Peyer's patch (tissue), 4 donors: ENCODE measurements around the gene SOX30.

Source experiments
- POLR2A ChIP-seq, 2 donors: fragments of 450-650 bp; IDR thresholded peaks; one replicate each; pipeline ENCODE4 v1.5.1; 2017; ENCODE audit warnings: antibody characterized with exemption in 2 of 2, mild to moderate bottlenecking in 2 of 2, moderate library complexity in 2 of 2
- TF ChIP-seq, protein P1 (sequence below), 6 experiments: fragments of 450-650 bp in 4 of 6; fragments of 200-600 bp in 2 of 6; sonication (generic) in 1 of 6; IDR thresholded peaks; one replicate each; pipeline ENCODE4 v1.5.1; 2017 to 2019; ENCODE audit warnings: antibody characterized with exemption in 6 of 6, mild to moderate bottlenecking in 3 of 6, moderate library complexity in 1 of 6

GRCh38 chr5:157581901-157582300 lies 70.3 kb downstream of the SOX30 start:
- TF ChIP-seq, protein P1, sequence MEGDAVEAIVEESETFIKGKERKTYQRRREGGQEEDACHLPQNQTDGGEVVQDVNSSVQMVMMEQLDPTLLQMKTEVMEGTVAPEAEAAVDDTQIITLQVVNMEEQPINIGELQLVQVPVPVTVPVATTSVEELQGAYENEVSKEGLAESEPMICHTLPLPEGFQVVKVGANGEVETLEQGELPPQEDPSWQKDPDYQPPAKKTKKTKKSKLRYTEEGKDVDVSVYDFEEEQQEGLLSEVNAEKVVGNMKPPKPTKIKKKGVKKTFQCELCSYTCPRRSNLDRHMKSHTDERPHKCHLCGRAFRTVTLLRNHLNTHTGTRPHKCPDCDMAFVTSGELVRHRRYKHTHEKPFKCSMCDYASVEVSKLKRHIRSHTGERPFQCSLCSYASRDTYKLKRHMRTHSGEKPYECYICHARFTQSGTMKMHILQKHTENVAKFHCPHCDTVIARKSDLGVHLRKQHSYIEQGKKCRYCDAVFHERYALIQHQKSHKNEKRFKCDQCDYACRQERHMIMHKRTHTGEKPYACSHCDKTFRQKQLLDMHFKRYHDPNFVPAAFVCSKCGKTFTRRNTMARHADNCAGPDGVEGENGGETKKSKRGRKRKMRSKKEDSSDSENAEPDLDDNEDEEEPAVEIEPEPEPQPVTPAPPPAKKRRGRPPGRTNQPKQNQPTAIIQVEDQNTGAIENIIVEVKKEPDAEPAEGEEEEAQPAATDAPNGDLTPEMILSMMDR (IDR thresholded peaks at IDR 0.05) = no peak
- no peak for TF ChIP-seq POLR2A (IDR thresholded peaks at IDR 0.05)
